ENCODE results near the gene ATP9B. TPM values are rescaled to one million over a fixed set of nuclear protein-coding genes. Genes with fewer than 3 reads are reported as not detected.

Gene ATP9B
- total RNA-seq, 1 donor from 2014 or later = 33.2 TPM

- no peaks in the 10 kb centered on the region for H3K36me3 ChIP-seq
- TF ChIP-seq CTCF (IDR thresholded peaks at IDR 0.05) (no peak), EZH2phosphoT487 (IDR thresholded peaks at IDR 0.05) (no peak), EZH2 (IDR thresholded peaks at IDR 0.05) (no peak)
- Mint-ChIP-seq H3K36me3 (peaks cover 6% of the 10 kb centered on the region), H3K27ac (no peak overlapping the region), H3K4me1 (peaks cover 19% of the 10 kb centered on the region), H3K27me3 (ENCODE audit: insufficient read depth, low read depth) (peaks cover 3% of the 10 kb centered on the region), H3K4me3 (no peak overlapping the region), H3K9me3 (no peaks in the 10 kb centered on the region)
- no peaks in the 10 kb centered on the region for H3K79me2 ChIP-seq (ENCODE audit: low read depth)
- no peaks in the 10 kb centered on the region for H3F3A ChIP-seq (ENCODE audit: low read depth)
- H3K27ac ChIP-seq = no peak overlapping the region
- no peaks in the 10 kb centered on the region for H3K27me3 ChIP-seq
- no peak overlapping the region for H2AFZ ChIP-seq (replicated peaks)
- no peaks in the 10 kb centered on the region for H3K9me3 ChIP-seq (ENCODE audit: low read depth)
- H3K4me3 ChIP-seq = no peak overlapping the region
- H3K9ac ChIP-seq = no peak overlapping the region
- H3K4me1 ChIP-seq = no peaks in the 10 kb centered on the region
- H4K20me1 ChIP-seq (ENCODE audit: low read depth) = no peaks in the 10 kb centered on the region
- no peak for DNase-seq (ENCODE audit: low spot score)
- H3K4me2 ChIP-seq = no peak overlapping the region
These were observed 347.5 kb downstream of the ATP9B start for GRCh38 chr18:79416677-79417052.

GRCh38 chr18:79418236-79418635, 349.0 kb downstream of the ATP9B start:
- H3K9me3 ChIP-seq (ENCODE audit: low read depth) = no peaks in the 10 kb centered on the region
- H3K4me3 ChIP-seq = no peak overlapping the region
- no peak overlapping the region for H3K27ac ChIP-seq
- no peak for DNase-seq (ENCODE audit: low spot score)
- no peak overlapping the region for H3K4me2 ChIP-seq
- no peaks in the 10 kb centered on the region for H3F3A ChIP-seq (ENCODE audit: low read depth)
- H3K9me3 Mint-ChIP-seq = no peaks in the 10 kb centered on the region
- H3K4me1 Mint-ChIP-seq = peaks cover 16% of the 10 kb centered on the region
- no peak for TF ChIP-seq EZH2phosphoT487 (IDR thresholded peaks at IDR 0.05)
- H2AFZ ChIP-seq (replicated peaks) = no peak overlapping the region
- no peak overlapping the region for H3K27ac Mint-ChIP-seq
- H3K4me1 ChIP-seq = no peaks in the 10 kb centered on the region
- no peaks in the 10 kb centered on the region for H4K20me1 ChIP-seq (ENCODE audit: low read depth)
- H3K9ac ChIP-seq = no peak overlapping the region
- H3K27me3 Mint-ChIP-seq (ENCODE audit: insufficient read depth, low read depth) = peaks cover 5% of the 10 kb centered on the region
- no peak overlapping the region for H3K4me3 Mint-ChIP-seq
- no peaks in the 10 kb centered on the region for H3K36me3 ChIP-seq
- no peaks in the 10 kb centered on the region for H3K27me3 ChIP-seq
- no peaks in the 10 kb centered on the region for H3K79me2 ChIP-seq (ENCODE audit: low read depth)
- peaks cover 6% of the 10 kb centered on the region for H3K36me3 Mint-ChIP-seq

- H2AFZ ChIP-seq (replicated peaks) = no peak overlapping the region
- no peaks in the 10 kb centered on the region for H3K9me3 ChIP-seq (ENCODE audit: low read depth)
- no peaks in the 10 kb centered on the region for H4K20me1 ChIP-seq (ENCODE audit: low read depth)
- H3K4me1 ChIP-seq = no peaks in the 10 kb centered on the region
- Mint-ChIP-seq H3K36me3 (peaks cover 2% of the 10 kb centered on the region), H3K9me3 (no peaks in the 10 kb centered on the region), H3K27ac (peak overlapping the region; percentile 76), H3K4me3 (no peak overlapping the region), H3K4me1 (peaks cover 14% of the 10 kb centered on the region), H3K27me3 (ENCODE audit: insufficient read depth, low read depth) (peaks cover 5% of the 10 kb centered on the region)
- no peaks in the 10 kb centered on the region for H3K79me2 ChIP-seq (ENCODE audit: low read depth)
- no peak overlapping the region for H3K4me3 ChIP-seq
- no peaks in the 10 kb centered on the region for H3F3A ChIP-seq (ENCODE audit: low read depth)
- no peak for DNase-seq (ENCODE audit: low spot score)
- no peak overlapping the region for H3K4me2 ChIP-seq
- H3K36me3 ChIP-seq = no peaks in the 10 kb centered on the region
- TF ChIP-seq EZH2 (IDR thresholded peaks at IDR 0.05) (no peak), EZH2phosphoT487 (IDR thresholded peaks at IDR 0.05) (no peak), CTCF (IDR thresholded peaks at IDR 0.05) (no peak)
- no peak overlapping the region for H3K27ac ChIP-seq
- no peak overlapping the region for H3K9ac ChIP-seq
- H3K27me3 ChIP-seq = no peaks in the 10 kb centered on the region
These were observed 349.4 kb downstream of the ATP9B start for GRCh38 chr18:79418642-79419041.

- Histone ChIP-seq H3F3A (ENCODE audit: low read depth) (peaks cover 9% of the 10 kb centered on the region), H2AFZ (replicated peaks) (no peak overlapping the region)
- H3K27ac Mint-ChIP-seq = no peak overlapping the region
These were observed 351.0 kb downstream of the ATP9B start for GRCh38 chr18:79420033-79420745.

More at GRCh38 chr18:79420033-79420745, 351.0 kb downstream of the ATP9B start:
- no peak for DNase-seq (ENCODE audit: low spot score)
- Histone ChIP-seq H3K4me2 (no peak overlapping the region), H3K9ac (no peak overlapping the region), H3K27ac (no peak overlapping the region), H3K27me3 (no peaks in the 10 kb centered on the region), H3K79me2 (ENCODE audit: low read depth) (no peaks in the 10 kb centered on the region), H3K9me3 (ENCODE audit: low read depth) (no peaks in the 10 kb centered on the region), H3K4me1 (peaks cover 2% of the 10 kb centered on the region), H3K4me3 (no peak overlapping the region), H3K36me3 (no peaks in the 10 kb centered on the region), H4K20me1 (ENCODE audit: low read depth) (no peaks in the 10 kb centered on the region)
- peak overlapping the region; percentile 71 for H3K4me3 Mint-ChIP-seq
- no peak for TF ChIP-seq EZH2 (IDR thresholded peaks at IDR 0.05)
- no peak for TF ChIP-seq EZH2phosphoT487 (IDR thresholded peaks at IDR 0.05)
- TF ChIP-seq CTCF (IDR thresholded peaks at IDR 0.05) = no peak
- H3K9me3 Mint-ChIP-seq = no peaks in the 10 kb centered on the region
- H3K27me3 Mint-ChIP-seq (ENCODE audit: insufficient read depth, low read depth) = peaks cover 8% of the 10 kb centered on the region
- peaks cover 17% of the 10 kb centered on the region for H3K4me1 Mint-ChIP-seq
- H3K36me3 Mint-ChIP-seq = peaks cover 1% of the 10 kb centered on the region
